Astrocyte of the spinal cord (primary cell): ENCODE data around the gene P2RY13.

Experiments used
- DNase-seq: peaks from one replicate; pipeline ENCODE4 v3.0.0; 2011; ENCODE audit warnings: low read depth, low spot score
- H3K4me3 ChIP-seq: 2 replicates; pipeline ENCODE4 v1.5.1; 2011; ENCODE audit warnings: low read depth, mild to moderate bottlenecking, low read length, moderate library complexity
- CTCF ChIP-seq: IDR thresholded peaks from 2 replicates; pipeline ENCODE4 v1.5.1; 2012; ENCODE audit warnings: low read depth, mild to moderate bottlenecking, low read length, inconsistent platforms
- in situ Hi-C: cut with HindIII; loops from 2 replicates; pipeline ENCODE4 v1.10.0; 2017; ENCODE audit warnings: low sequenced_read_pairs

The P2RY13 gene

GRCh38 chr3:151312972-151313371, 16.4 kb downstream of the P2RY13 start:
- no peak for DNase-seq
- H3K4me3 ChIP-seq, result no peak overlapping the region
- TF ChIP-seq CTCF, result no peak
- in situ Hi-C loops, result no loop called here

- no peak for TF ChIP-seq CTCF
- no peak overlapping the region for H3K4me3 ChIP-seq
- DNase-seq, result no peak
- in situ Hi-C loops, result no loop called here
Observed at GRCh38 chr3:151309566-151309965, 19.8 kb downstream of the P2RY13 start.

GRCh38 chr3:151307583-151308488, 21.5 kb downstream of the P2RY13 start:
- TF ChIP-seq CTCF, result no peak
- in situ Hi-C loops, result no loop called here
- no peak overlapping the region for H3K4me3 ChIP-seq
- DNase-seq, result peak; percentile 49

- no peak for DNase-seq
- no peak overlapping the region for H3K4me3 ChIP-seq
- no peak for TF ChIP-seq CTCF
- in situ Hi-C loops, result no loop called here
Observed at GRCh38 chr3:151307131-151307530, 22.2 kb downstream of the P2RY13 start.

GRCh38 chr3:151306168-151306810, 23.1 kb downstream of the P2RY13 start:
- in situ Hi-C loops, result no loop called here
- no peak for DNase-seq
- no peak overlapping the region for H3K4me3 ChIP-seq
- TF ChIP-seq CTCF, result no peak

GRCh38 chr3:151305775-151306151, 23.6 kb downstream of the P2RY13 start:
- no peak overlapping the region for H3K4me3 ChIP-seq
- TF ChIP-seq CTCF, result no peak
- in situ Hi-C loops, result no loop called here
- no peak for DNase-seq
